WERI-Rb-1 (cell line): Measurements from ENCODE around the gene ATXN1.
A peak's percentile ranks its signal among the peaks of the same experiment; 100 is the strongest.

Experiments
- DNase-seq: peaks from one replicate; pipeline ENCODE4 v3.0.0-alpha.2; 2020
- H3K27ac ChIP-seq: fragments of 250-450 bp; sonication (Bioruptor Pico); 2 replicates; pipeline ENCODE4 v1.5.1; 2020; ENCODE audit warnings: mild to moderate bottlenecking, moderate library complexity
- H3K27me3 ChIP-seq: fragments of 250-450 bp; sonication (Bioruptor Pico); 2 replicates; pipeline ENCODE4 v1.5.1; 2021; ENCODE audit warnings: mild to moderate bottlenecking, low read depth, moderate library complexity; ENCODE audit not compliant: insufficient read depth, severe bottlenecking
- H3K36me3 ChIP-seq: fragments of 250-450 bp; sonication (Bioruptor Pico); 2 replicates; pipeline ENCODE4 v1.5.1; 2020; ENCODE audit warnings: mild to moderate bottlenecking, moderate library complexity
- H3K4me3 ChIP-seq: 2 replicates; pipeline ENCODE4 v1.5.1; 2011; ENCODE audit warnings: low read depth, mild to moderate bottlenecking, control low read depth, low read length
- H3K9me3 ChIP-seq: fragments of 250-450 bp; sonication (Bioruptor Pico); 2 replicates; pipeline ENCODE4 v1.5.1; 2021; ENCODE audit warnings: mild to moderate bottlenecking, moderate library complexity; ENCODE audit not compliant: severe bottlenecking
- CTCF ChIP-seq: IDR thresholded peaks from 2 replicates; pipeline ENCODE4 v1.5.1; 2011; ENCODE audit warnings: low read depth, mild to moderate bottlenecking, control low read depth, inconsistent platforms, low read length

ATXN1 gene

GRCh38 chr6:16483315-16483875 is 277.9 kb downstream of the ATXN1 start:
- no peaks in the 10 kb centered on the region for H3K36me3 ChIP-seq
- H3K9me3 ChIP-seq, result no peaks in the 10 kb centered on the region
- H3K27ac ChIP-seq, result no peak overlapping the region
- TF ChIP-seq CTCF, result no peak
- H3K4me3 ChIP-seq, result no peak overlapping the region
- H3K27me3 ChIP-seq, result no peaks in the 10 kb centered on the region
- no peak for DNase-seq

GRCh38 chr6:16482702-16483314 is 278.5 kb downstream of the ATXN1 start:
- DNase-seq, result no peak

GRCh38 chr6:16481697-16482399 is 279.4 kb downstream of the ATXN1 start:
- no peak for DNase-seq
- no peaks in the 10 kb centered on the region for H3K9me3 ChIP-seq

More at GRCh38 chr6:16482702-16483314, 278.5 kb downstream of the ATXN1 start:
- no peaks in the 10 kb centered on the region for H3K9me3 ChIP-seq
- H3K4me3 ChIP-seq, result no peak overlapping the region
- no peaks in the 10 kb centered on the region for H3K36me3 ChIP-seq
- no peak overlapping the region for H3K27ac ChIP-seq
- no peaks in the 10 kb centered on the region for H3K27me3 ChIP-seq
- 0 out of 2 replicates have a peak, but pooled peaks have one; percentile 8 for TF ChIP-seq CTCF

GRCh38 chr6:16480763-16481560 is 280.3 kb downstream of the ATXN1 start:
- no peaks in the 10 kb centered on the region for H3K36me3 ChIP-seq
- no peaks in the 10 kb centered on the region for H3K9me3 ChIP-seq
- H3K27me3 ChIP-seq, result no peaks in the 10 kb centered on the region
- no peak overlapping the region for H3K4me3 ChIP-seq
- H3K27ac ChIP-seq, result no peak overlapping the region
- DNase-seq, result no peak
- no peak for TF ChIP-seq CTCF

More at GRCh38 chr6:16481697-16482399, 279.4 kb downstream of the ATXN1 start:
- no peak for TF ChIP-seq CTCF
- H3K36me3 ChIP-seq, result no peaks in the 10 kb centered on the region
- no peak overlapping the region for H3K4me3 ChIP-seq
- no peaks in the 10 kb centered on the region for H3K27me3 ChIP-seq
- no peak overlapping the region for H3K27ac ChIP-seq

- Histone ChIP-seq H3K27me3 (no peaks in the 10 kb centered on the region), H3K4me3 (no peak overlapping the region), H3K36me3 (no peaks in the 10 kb centered on the region), H3K27ac (no peak overlapping the region), H3K9me3 (peaks cover 3% of the 10 kb centered on the region)
- DNase-seq, result no peak
- TF ChIP-seq CTCF, result no peak
These were observed 283.7 kb downstream of the ATXN1 start for GRCh38 chr6:16477367-16478149.
